Measurements from ENCODE around the gene SRP68. TPM values are rescaled to one million over a fixed set of nuclear protein-coding genes. Genes with fewer than 3 reads are reported as not detected.
A peak's percentile ranks its signal among the peaks of the same experiment; 100 is the strongest.

SRP68 gene
- total RNA-seq, 1 donor from 2014 or later, result 74.3 TPM

DNA sequence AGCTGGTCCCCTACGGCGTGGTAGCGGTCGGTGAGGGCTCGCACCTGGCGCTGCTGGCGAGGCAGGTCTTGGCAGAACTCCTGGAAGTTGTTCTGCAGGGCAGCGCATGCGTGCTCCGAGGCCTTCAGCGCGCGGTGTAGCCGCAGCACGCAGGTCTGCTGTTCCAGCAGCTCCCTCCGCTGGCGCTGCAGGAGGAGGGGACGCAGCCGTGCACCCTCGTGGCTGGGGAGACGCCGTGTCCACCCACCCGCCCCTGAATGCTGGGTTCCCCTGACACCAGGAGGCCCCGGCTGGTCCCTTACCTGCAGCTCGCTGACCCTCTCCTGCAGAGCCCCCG is 57.4 kb downstream of the SRP68 start:
- Histone ChIP-seq H3K36me3 (ENCODE audit: insufficient read depth, low read length) (no peaks in the 10 kb centered on the region), H2AFZ (ENCODE audit: low read depth, low read length) (no peak overlapping the region), H4K20me1 (ENCODE audit: insufficient read depth, low read length) (no peaks in the 10 kb centered on the region), H3K27ac (ENCODE audit: low read depth, low read length) (no peak overlapping the region), H3K9me3 (ENCODE audit: insufficient read depth, low read depth, low read length) (no peaks in the 10 kb centered on the region), H3K4me1 (ENCODE audit: insufficient read depth, low read length) (peaks cover 8% of the 10 kb centered on the region), H3K79me2 (ENCODE audit: insufficient read depth, low read length) (no peaks in the 10 kb centered on the region), H3K4me2 (ENCODE audit: low read length) (no peak overlapping the region), H3K9ac (ENCODE audit: low read length) (no peak overlapping the region), H3K27me3 (ENCODE audit: insufficient read depth, low read length) (no peaks in the 10 kb centered on the region), H3K4me3 (ENCODE audit: insufficient read depth, low read depth, low read length) (no peak overlapping the region)
- no peak overlapping the region for H3K27ac Mint-ChIP-seq (ENCODE audit: unreplicated experiment)
- TF ChIP-seq, protein P1, sequence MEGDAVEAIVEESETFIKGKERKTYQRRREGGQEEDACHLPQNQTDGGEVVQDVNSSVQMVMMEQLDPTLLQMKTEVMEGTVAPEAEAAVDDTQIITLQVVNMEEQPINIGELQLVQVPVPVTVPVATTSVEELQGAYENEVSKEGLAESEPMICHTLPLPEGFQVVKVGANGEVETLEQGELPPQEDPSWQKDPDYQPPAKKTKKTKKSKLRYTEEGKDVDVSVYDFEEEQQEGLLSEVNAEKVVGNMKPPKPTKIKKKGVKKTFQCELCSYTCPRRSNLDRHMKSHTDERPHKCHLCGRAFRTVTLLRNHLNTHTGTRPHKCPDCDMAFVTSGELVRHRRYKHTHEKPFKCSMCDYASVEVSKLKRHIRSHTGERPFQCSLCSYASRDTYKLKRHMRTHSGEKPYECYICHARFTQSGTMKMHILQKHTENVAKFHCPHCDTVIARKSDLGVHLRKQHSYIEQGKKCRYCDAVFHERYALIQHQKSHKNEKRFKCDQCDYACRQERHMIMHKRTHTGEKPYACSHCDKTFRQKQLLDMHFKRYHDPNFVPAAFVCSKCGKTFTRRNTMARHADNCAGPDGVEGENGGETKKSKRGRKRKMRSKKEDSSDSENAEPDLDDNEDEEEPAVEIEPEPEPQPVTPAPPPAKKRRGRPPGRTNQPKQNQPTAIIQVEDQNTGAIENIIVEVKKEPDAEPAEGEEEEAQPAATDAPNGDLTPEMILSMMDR (IDR thresholded peaks at IDR 0.05; ENCODE audit: insufficient read depth, low read depth, low read length), result no peak
- no peak for TF ChIP-seq EZH2 (IDR thresholded peaks at IDR 0.05; ENCODE audit: insufficient read depth, low read length)
- DNase-seq (ENCODE audit: low read depth), result no peak
- H3K36me3 Mint-ChIP-seq (ENCODE audit: low read depth, unreplicated experiment), result no peaks in the 10 kb centered on the region
- H3K27me3 Mint-ChIP-seq (ENCODE audit: low read depth, unreplicated experiment), result peaks cover 30% of the 10 kb centered on the region
- H3K4me3 Mint-ChIP-seq (ENCODE audit: unreplicated experiment), result no peak overlapping the region
- FAIRE-seq, result no peak
- H3K9me3 Mint-ChIP-seq (ENCODE audit: unreplicated experiment), result no peaks in the 10 kb centered on the region
- peaks cover 8% of the 10 kb centered on the region for H3K4me1 Mint-ChIP-seq (ENCODE audit: low read depth, unreplicated experiment)

DNA sequence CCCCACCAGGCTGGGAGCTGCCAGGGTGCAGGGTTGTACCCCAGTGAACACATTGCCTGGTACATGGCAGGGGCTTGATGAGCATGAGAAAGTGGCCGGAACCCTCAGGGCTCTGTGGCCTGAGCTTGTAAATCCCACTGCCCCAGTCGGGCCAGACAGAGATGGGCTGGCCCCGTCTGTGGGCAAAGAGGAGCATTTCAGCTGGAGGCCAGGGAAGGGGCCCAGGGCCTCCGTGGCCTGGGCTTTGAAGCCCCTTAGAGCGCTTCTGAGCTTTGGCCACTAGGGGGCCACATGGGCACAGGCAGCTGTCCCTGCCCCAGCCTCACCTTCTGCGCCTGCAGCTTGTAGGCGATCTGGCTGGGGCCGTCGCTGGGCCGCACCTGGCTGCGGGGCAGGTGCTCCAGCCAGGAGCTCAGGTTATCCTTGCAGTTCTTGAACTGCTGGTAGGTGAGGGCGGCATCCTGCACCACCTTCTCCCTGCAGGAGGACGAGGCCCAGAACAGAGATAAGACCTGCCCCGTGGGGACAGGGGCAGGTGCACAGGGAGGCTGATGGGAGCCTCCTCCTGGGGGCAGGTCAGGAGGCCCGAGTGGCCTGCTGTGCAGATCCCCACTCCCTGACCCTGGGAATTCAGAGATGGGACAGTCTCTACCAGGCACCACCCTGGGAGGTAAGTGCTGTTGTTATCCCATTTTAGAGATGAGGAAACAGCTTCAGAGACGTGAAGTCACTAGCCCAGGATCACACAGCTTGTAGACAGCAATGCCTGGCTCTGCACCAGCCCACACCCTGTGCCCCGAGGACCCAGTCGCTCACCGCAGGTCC is 58.0 kb downstream of the SRP68 start:
- peak overlapping the region; percentile 35 for H3K4me3 Mint-ChIP-seq (ENCODE audit: unreplicated experiment)
- Histone ChIP-seq H3K9me3 (ENCODE audit: insufficient read depth, low read depth, low read length) (no peaks in the 10 kb centered on the region), H3K4me1 (ENCODE audit: insufficient read depth, low read length) (peaks cover 8% of the 10 kb centered on the region), H4K20me1 (ENCODE audit: insufficient read depth, low read length) (no peaks in the 10 kb centered on the region), H3K9ac (ENCODE audit: low read length) (no peak overlapping the region), H3K27ac (ENCODE audit: low read depth, low read length) (no peak overlapping the region), H3K4me2 (ENCODE audit: low read length) (no peak overlapping the region), H3K4me3 (ENCODE audit: insufficient read depth, low read depth, low read length) (no peak overlapping the region), H3K27me3 (ENCODE audit: insufficient read depth, low read length) (no peaks in the 10 kb centered on the region), H3K36me3 (ENCODE audit: insufficient read depth, low read length) (no peaks in the 10 kb centered on the region), H2AFZ (ENCODE audit: low read depth, low read length) (no peak overlapping the region), H3K79me2 (ENCODE audit: insufficient read depth, low read length) (no peaks in the 10 kb centered on the region)
- no peak for TF ChIP-seq EZH2 (IDR thresholded peaks at IDR 0.05; ENCODE audit: insufficient read depth, low read length)
- TF ChIP-seq, protein P1 (IDR thresholded peaks at IDR 0.05; ENCODE audit: insufficient read depth, low read depth, low read length), result peak; percentile 65
- H3K27ac Mint-ChIP-seq (ENCODE audit: unreplicated experiment), result no peak overlapping the region
- no peak for FAIRE-seq
- peaks cover 3% of the 10 kb centered on the region for H3K36me3 Mint-ChIP-seq (ENCODE audit: low read depth, unreplicated experiment)
- peaks cover 35% of the 10 kb centered on the region for H3K27me3 Mint-ChIP-seq (ENCODE audit: low read depth, unreplicated experiment)
- peaks cover 2% of the 10 kb centered on the region for H3K9me3 Mint-ChIP-seq (ENCODE audit: unreplicated experiment)
- DNase-seq (ENCODE audit: low read depth), result peak; percentile 21
- peaks cover 8% of the 10 kb centered on the region for H3K4me1 Mint-ChIP-seq (ENCODE audit: low read depth, unreplicated experiment)

GRCh38 chr17:76013377-76013932 is 58.9 kb downstream of the SRP68 start:
- no peak for FAIRE-seq
- H2AFZ ChIP-seq (ENCODE audit: low read depth, low read length), result peak overlapping the region; percentile 10
- peaks cover 36% of the 10 kb centered on the region for H3K27me3 Mint-ChIP-seq (ENCODE audit: low read depth, unreplicated experiment)

More at GRCh38 chr17:76013377-76013932, 58.9 kb downstream of the SRP68 start:
- H3K36me3 ChIP-seq (ENCODE audit: insufficient read depth, low read length), result no peaks in the 10 kb centered on the region
- H3K27ac ChIP-seq (ENCODE audit: low read depth, low read length), result no peak overlapping the region
- H3K4me2 ChIP-seq (ENCODE audit: low read length), result no peak overlapping the region
- H4K20me1 ChIP-seq (ENCODE audit: insufficient read depth, low read length), result no peaks in the 10 kb centered on the region
- H3K4me3 ChIP-seq (ENCODE audit: insufficient read depth, low read depth, low read length), result no peak overlapping the region
- H3K9me3 ChIP-seq (ENCODE audit: insufficient read depth, low read depth, low read length), result no peaks in the 10 kb centered on the region
- no peak overlapping the region for H3K9ac ChIP-seq (ENCODE audit: low read length)
- H3K4me1 Mint-ChIP-seq (ENCODE audit: low read depth, unreplicated experiment), result peaks cover 8% of the 10 kb centered on the region
- DNase-seq (ENCODE audit: low read depth), result no peak
- peak overlapping the region; percentile 55 for H3K27ac Mint-ChIP-seq (ENCODE audit: unreplicated experiment)
- H3K9me3 Mint-ChIP-seq (ENCODE audit: unreplicated experiment), result peaks cover 2% of the 10 kb centered on the region
- H3K4me3 Mint-ChIP-seq (ENCODE audit: unreplicated experiment), result peak overlapping the region; percentile 35
- H3K36me3 Mint-ChIP-seq (ENCODE audit: low read depth, unreplicated experiment), result peaks cover 5% of the 10 kb centered on the region
- H3K79me2 ChIP-seq (ENCODE audit: insufficient read depth, low read length), result no peaks in the 10 kb centered on the region
- H3K4me1 ChIP-seq (ENCODE audit: insufficient read depth, low read length), result peaks cover 8% of the 10 kb centered on the region
- TF ChIP-seq, protein P1 (IDR thresholded peaks at IDR 0.05; ENCODE audit: insufficient read depth, low read depth, low read length), result no peak
- no peak for TF ChIP-seq EZH2 (IDR thresholded peaks at IDR 0.05; ENCODE audit: insufficient read depth, low read length)
- no peaks in the 10 kb centered on the region for H3K27me3 ChIP-seq (ENCODE audit: insufficient read depth, low read length)

Data from astrocyte (in vitro differentiated cells and primary cell).